IPS DF 4.7 (cell line): ENCODE results near the gene BPIFB3.

Experiments used
- DNase-seq: peaks from one replicate; pipeline ENCODE4 v3.0.0-alpha.2; 2013; ENCODE audit warnings: low spot score; ENCODE audit errors: extremely low read depth

Gene BPIFB3

GRCh38 chr20:33015700-33016580 is 37.8 kb upstream of the BPIFB3 start:
- no peak for DNase-seq

- no peak for DNase-seq
Observed at GRCh38 chr20:33016581-33017109, 37.1 kb upstream of the BPIFB3 start.

- no peak for DNase-seq
Observed at GRCh38 chr20:33017542-33017941, 36.2 kb upstream of the BPIFB3 start.

GRCh38 chr20:33018169-33018931 is 35.4 kb upstream of the BPIFB3 start:
- DNase-seq: no peak

- no peak for DNase-seq
Observed at GRCh38 chr20:33019465-33020277, 34.0 kb upstream of the BPIFB3 start.

GRCh38 chr20:33020278-33021161 is 33.2 kb upstream of the BPIFB3 start:
- DNase-seq: no peak

GRCh38 chr20:33021879-33022278 is 31.8 kb upstream of the BPIFB3 start:
- no peak for DNase-seq

- DNase-seq: no peak
Observed at GRCh38 chr20:33022289-33022688, 31.4 kb upstream of the BPIFB3 start.

GRCh38 chr20:33022694-33023438 is 30.8 kb upstream of the BPIFB3 start:
- no peak for DNase-seq

- no peak for DNase-seq
Observed at GRCh38 chr20:33023439-33024242, 30.1 kb upstream of the BPIFB3 start.

- no peak for DNase-seq
Observed at GRCh38 chr20:33024243-33024560, 29.5 kb upstream of the BPIFB3 start.

- DNase-seq: no peak
Observed at GRCh38 chr20:33024609-33025317, 28.9 kb upstream of the BPIFB3 start.

GRCh38 chr20:33025318-33025876 is 28.3 kb upstream of the BPIFB3 start:
- no peak for DNase-seq

- no peak for DNase-seq
Observed at GRCh38 chr20:33026072-33026778, 27.5 kb upstream of the BPIFB3 start.

- DNase-seq: no peak
Observed at GRCh38 chr20:33026779-33027759, 26.6 kb upstream of the BPIFB3 start.
